Breast epithelium (tissue), 4 donors: Measurements from ENCODE around the gene NAB2. TPM values are rescaled to one million over a fixed set of nuclear protein-coding genes. Genes with fewer than 3 reads are reported as not detected.
A peak's percentile ranks its signal among the peaks of the same experiment; 100 is the strongest.

Experiments
- DNase-seq, 2 donors: peaks; one replicate each; pipeline ENCODE4 v3.0.0-alpha.2; 2019; ENCODE audit warnings: low spot score in 2 of 2
- H3K27ac ChIP-seq, 2 donors: fragments of 200-600 bp; sonication (generic) in 1 of 2; one replicate each; pipeline ENCODE4 v1.5.1; 2016 to 2019; ENCODE audit warnings: mild to moderate bottlenecking in 1 of 2
- H3K27me3 ChIP-seq, 2 donors: fragments of 200-600 bp; sonication (generic) in 1 of 2; one replicate each; pipeline versions ENCODE4 v1.5.1 to v1.6.0; 2017 to 2019; ENCODE audit warnings: control low read depth in 1 of 2, mild to moderate bottlenecking in 1 of 2
- H3K36me3 ChIP-seq: fragments of 200-600 bp; one replicate; pipeline ENCODE4 v1.5.1; 2019
- H3K4me1 ChIP-seq, 2 donors: fragments of 200-600 bp; sonication (generic); one replicate each; pipeline ENCODE4 v1.5.1; 2016 to 2019; ENCODE audit warnings: control low read depth in 1 of 2
- H3K4me3 ChIP-seq, 3 donors: fragments of 200-600 bp; sonication (generic); 1 replicate in 2 of 3; 2 replicates in 1 of 3; pipeline ENCODE4 v1.5.1; 2016 to 2019; ENCODE audit warnings: mild to moderate bottlenecking in 3 of 3, moderate library complexity in 2 of 3
- H3K9me3 ChIP-seq, 2 donors: fragments of 200-600 bp; sonication (generic) in 1 of 2; one replicate each; pipeline ENCODE4 v1.5.1; 2016 to 2019; ENCODE audit warnings: control low read depth in 1 of 2
- CTCF ChIP-seq, 3 donors: fragments of 450-650 bp; IDR thresholded peaks; one replicate each; pipeline ENCODE4 v1.5.1; 2016 to 2017; ENCODE audit warnings: antibody characterized with exemption in 3 of 3, mild to moderate bottlenecking in 3 of 3, moderate library complexity in 3 of 3
- POLR2A ChIP-seq: fragments of 450-650 bp; IDR thresholded peaks from one replicate; pipeline ENCODE4 v1.6.1; 2016; ENCODE audit warnings: antibody characterized with exemption, mild to moderate bottlenecking, moderate library complexity
- POLR2AphosphoS5 ChIP-seq, 3 donors: sonication (generic); formaldehyde crosslinking; IDR thresholded peaks; one replicate each; pipeline ENCODE4 v1.6.1; 2017; ENCODE audit warnings: antibody characterized with exemption in 3 of 3
- intact Hi-C: fragments of 100-400 bp; cut with DNase I; formaldehyde crosslinking; loops from one replicate; pipeline ENCODE4 v1.15.1; 2023; ENCODE audit warnings: low total_unique reads
- total RNA-seq, 3 donors: library from RNA; depleted of rRNA; stranded (reverse); fragments of >200 nt; gene quantifications; one replicate each; pipeline ENCODE4 v1.1.0, GENCODE V29; 2016

The NAB2 gene
- total RNA-seq, 3 donors from 2014 or later = 9.0 to 33.2 (median 24.6) TPM

GRCh38 chr12:57092529-57092862, 3.6 kb downstream of the NAB2 start:
- H3K9me3 ChIP-seq = no peaks in the 10 kb centered on the region
- H3K4me1 ChIP-seq = peaks cover 6 to 18% of the 10 kb centered on the region in 2 donors
- peak overlapping the region in 1 of 3 donors; percentile 93 for H3K4me3 ChIP-seq
- intact Hi-C loops = no loop called here
- peak overlapping the region; percentile 84 to 100 for H3K27ac ChIP-seq
- TF ChIP-seq POLR2A (no peak), CTCF (IDR thresholded peaks at IDR 0.05) (no peak), POLR2AphosphoS5 (IDR thresholded peaks at IDR 0.05) (no peak)
- H3K36me3 ChIP-seq = no peaks in the 10 kb centered on the region
- DNase-seq = no peak
- no peaks in the 10 kb centered on the region for H3K27me3 ChIP-seq

GRCh38 chr12:57092876-57093414, 4.0 kb downstream of the NAB2 start:
- intact Hi-C loops = no loop called here
- TF ChIP-seq CTCF (IDR thresholded peaks at IDR 0.05) (no peak), POLR2AphosphoS5 (IDR thresholded peaks at IDR 0.05) (no peak)
- Histone ChIP-seq H3K36me3 (no peaks in the 10 kb centered on the region), H3K27ac (peak overlapping the region; percentile 84 to 100), H3K9me3 (no peaks in the 10 kb centered on the region), H3K4me3 (peak overlapping the region in 1 of 3 donors; percentile 93), H3K27me3 (no peaks in the 10 kb centered on the region), H3K4me1 (peaks cover 6 to 18% of the 10 kb centered on the region in 2 donors)
- DNase-seq = no peak

- peak in 1 of 2 donors; percentile 79 for DNase-seq
- Histone ChIP-seq H3K27me3 (no peaks in the 10 kb centered on the region), H3K4me3 (peak overlapping the region in 2 of 3 donors; percentile 1 to 40), H3K27ac (peak overlapping the region; percentile 84 to 100), H3K4me1 (peaks cover 6 to 18% of the 10 kb centered on the region in 2 donors), H3K36me3 (no peaks in the 10 kb centered on the region), H3K9me3 (no peaks in the 10 kb centered on the region)
- intact Hi-C loops = no loop called here
- TF ChIP-seq POLR2AphosphoS5 (IDR thresholded peaks at IDR 0.05) (no peak), CTCF (IDR thresholded peaks at IDR 0.05) (peak in 1 of 3 donors; percentile 8)
Measured at GRCh38 chr12:57093415-57094207, 4.7 kb downstream of the NAB2 start.

- intact Hi-C loops = no loop called here
- Histone ChIP-seq H3K9me3 (no peaks in the 10 kb centered on the region), H3K36me3 (no peaks in the 10 kb centered on the region), H3K27me3 (no peaks in the 10 kb centered on the region), H3K27ac (peak overlapping the region; percentile 84 to 100), H3K4me3 (peak overlapping the region in 2 of 3 donors; percentile 1 to 40), H3K4me1 (peaks cover 6 to 18% of the 10 kb centered on the region in 2 donors)
- TF ChIP-seq POLR2AphosphoS5 (IDR thresholded peaks at IDR 0.05) (no peak), POLR2A (no peak), CTCF (IDR thresholded peaks at IDR 0.05) (no peak)
- DNase-seq = no peak
Measured at GRCh38 chr12:57094208-57095160, 5.6 kb downstream of the NAB2 start.
